GM12873 (cell line): Measurements from ENCODE around the gene TRPM8.

ENCODE experiments used
- TF ChIP-seq, protein P1 (sequence below): IDR thresholded peaks from 2 replicates; pipeline ENCODE4 v1.5.1; 2012; ENCODE audit warnings: low read depth, mild to moderate bottlenecking, moderate library complexity, low read length, control low read depth; ENCODE audit not compliant: insufficient read depth; ENCODE audit errors: missing control alignments

TRPM8 gene

DNA sequence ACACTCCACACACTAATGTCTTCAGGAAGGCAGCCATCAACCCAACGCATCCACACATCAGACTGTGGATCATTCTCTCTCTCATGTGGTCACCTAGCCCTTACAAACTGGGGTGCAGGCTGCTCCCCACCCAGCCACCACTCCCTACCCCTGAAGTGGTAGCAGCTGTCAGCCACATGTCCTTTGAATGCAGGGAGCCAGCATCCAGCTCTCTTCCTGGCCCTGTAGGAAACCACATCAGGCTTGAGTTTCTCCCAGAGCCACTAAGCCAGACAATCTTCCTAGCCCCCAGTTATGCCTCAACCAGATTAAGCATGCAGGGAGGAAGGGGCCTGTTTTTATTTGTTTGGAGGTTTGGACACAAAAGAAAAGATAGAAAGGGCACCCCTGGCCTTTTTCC lies 80.5 kb downstream of the TRPM8 start:
- TF ChIP-seq, protein P1, sequence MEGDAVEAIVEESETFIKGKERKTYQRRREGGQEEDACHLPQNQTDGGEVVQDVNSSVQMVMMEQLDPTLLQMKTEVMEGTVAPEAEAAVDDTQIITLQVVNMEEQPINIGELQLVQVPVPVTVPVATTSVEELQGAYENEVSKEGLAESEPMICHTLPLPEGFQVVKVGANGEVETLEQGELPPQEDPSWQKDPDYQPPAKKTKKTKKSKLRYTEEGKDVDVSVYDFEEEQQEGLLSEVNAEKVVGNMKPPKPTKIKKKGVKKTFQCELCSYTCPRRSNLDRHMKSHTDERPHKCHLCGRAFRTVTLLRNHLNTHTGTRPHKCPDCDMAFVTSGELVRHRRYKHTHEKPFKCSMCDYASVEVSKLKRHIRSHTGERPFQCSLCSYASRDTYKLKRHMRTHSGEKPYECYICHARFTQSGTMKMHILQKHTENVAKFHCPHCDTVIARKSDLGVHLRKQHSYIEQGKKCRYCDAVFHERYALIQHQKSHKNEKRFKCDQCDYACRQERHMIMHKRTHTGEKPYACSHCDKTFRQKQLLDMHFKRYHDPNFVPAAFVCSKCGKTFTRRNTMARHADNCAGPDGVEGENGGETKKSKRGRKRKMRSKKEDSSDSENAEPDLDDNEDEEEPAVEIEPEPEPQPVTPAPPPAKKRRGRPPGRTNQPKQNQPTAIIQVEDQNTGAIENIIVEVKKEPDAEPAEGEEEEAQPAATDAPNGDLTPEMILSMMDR: no peak

DNA sequence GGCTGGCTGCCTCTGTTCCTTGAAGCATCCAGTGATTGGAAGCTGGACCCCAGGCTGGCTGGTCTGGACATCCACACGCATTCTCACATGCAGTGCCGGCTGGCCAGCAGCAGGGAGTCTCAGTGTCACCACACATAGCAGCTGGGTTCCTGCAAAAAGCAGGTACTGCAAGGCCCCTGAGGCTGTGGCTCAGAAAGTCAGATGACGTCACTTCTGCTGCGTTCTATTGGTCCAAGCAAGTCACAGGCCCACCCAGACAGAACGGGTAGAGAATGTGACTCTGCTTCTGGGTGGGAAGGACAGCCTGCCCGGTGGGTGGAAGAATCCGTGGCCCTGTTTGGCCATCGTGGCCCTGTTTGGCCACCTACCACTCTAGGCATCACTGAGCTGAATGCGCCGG lies 82.0 kb downstream of the TRPM8 start:
- TF ChIP-seq, protein P1: no peak

DNA sequence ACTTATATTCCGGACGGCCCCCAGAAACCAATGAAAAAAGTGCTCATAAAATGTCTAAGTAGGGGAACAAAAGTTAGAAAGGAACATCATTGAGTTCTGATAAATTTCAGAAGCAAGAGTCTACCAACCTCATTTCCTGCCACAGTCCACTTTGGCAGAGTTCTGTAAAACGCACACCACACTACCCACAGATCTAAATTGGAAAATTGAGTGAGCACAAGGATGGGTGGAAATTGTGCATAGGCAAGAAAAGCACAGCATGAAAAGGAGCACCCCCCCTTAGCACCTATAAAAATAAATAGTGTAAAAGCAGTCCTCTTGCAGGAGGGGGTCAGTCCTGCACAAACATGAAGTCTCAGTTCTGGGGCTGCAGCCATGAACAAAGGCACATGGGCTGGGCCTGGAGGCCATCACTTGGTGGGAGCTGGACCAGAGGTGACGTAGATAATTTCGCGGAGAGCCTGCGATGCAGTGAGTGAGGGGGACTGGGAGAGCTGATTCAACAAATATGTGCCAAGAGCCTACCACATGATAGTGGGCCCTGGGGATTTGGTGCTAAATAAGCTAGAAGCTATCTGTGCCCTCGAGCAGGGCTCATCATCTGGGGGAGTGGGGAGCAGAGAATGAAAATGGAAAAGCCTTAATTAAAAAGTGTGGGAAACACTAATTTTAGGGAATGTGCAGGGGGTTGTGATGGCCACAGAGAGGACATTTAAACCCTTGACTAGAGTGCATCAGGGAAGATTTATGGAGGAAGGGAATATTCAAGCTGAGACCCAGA lies 84.4 kb downstream of the TRPM8 start:
- TF ChIP-seq, protein P1: no peak

DNA sequence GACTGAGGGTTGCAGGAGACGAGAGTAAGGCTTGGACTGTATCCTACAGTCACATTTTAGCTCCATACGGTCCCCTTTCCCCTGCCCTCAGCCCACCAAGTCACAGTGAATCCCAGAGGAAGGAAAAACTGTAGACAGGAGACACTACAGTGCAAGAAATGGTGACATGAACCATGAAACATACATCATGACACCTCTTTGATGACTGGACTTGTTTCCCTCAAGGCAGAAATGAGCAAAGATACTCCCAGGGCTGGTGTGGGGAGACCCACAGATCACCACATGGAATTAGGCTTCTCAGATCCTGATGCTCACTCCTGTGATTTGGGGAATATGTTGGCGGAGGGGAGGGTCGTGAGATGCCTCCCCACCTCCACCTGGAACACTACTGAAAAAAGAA lies 85.1 kb downstream of the TRPM8 start:
- TF ChIP-seq, protein P1: no peak

DNA sequence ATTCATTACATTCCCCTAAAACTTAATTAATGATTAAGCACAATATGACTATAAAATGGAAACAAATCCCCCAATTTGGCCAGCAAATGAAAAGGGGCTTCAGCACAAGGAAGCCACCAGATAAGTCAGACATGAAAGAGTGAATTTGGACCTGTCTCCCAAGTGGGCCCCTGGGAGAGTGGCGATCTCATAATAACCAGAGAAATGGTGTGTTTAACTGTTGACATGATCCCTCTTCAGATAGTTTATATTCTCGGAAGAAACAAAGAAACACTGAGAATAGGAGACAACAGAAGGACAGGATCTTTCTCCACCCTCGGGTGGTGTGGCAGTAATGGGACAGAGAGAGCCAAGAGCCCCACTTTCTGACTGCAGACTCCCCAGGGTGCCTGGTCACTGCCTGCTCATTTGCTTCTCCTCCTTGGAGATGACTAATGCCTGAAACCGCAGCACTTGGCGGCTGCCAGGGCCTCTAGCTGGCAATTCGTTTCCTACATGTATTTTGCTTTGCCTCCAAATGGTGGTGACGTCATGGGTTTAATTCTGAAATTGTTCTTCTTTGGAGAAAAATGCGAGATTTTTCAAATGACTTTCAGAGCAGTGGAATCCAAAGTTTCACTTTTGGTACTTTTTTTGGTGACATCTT lies 86.9 kb downstream of the TRPM8 start:
- TF ChIP-seq, protein P1: no peak

DNA sequence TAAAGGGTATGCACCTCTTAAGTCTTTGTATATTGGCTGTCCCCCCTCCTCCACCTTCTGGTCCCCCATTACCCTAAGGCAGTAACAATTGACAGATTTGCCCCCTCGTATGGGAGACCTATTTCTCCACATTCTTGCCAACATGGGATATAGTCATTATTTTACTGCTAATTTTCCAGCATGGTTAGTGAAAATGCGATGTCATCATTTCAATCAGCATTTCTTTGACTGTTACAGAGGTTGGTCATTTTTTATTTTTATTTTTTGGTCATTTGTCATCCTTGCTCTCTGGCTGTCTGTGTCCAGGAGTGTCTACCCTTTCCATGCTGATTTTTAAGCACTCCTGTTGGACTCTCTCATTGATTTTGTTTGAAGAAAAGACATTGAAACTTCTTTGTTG lies 88.0 kb downstream of the TRPM8 start:
- TF ChIP-seq, protein P1: no peak

DNA sequence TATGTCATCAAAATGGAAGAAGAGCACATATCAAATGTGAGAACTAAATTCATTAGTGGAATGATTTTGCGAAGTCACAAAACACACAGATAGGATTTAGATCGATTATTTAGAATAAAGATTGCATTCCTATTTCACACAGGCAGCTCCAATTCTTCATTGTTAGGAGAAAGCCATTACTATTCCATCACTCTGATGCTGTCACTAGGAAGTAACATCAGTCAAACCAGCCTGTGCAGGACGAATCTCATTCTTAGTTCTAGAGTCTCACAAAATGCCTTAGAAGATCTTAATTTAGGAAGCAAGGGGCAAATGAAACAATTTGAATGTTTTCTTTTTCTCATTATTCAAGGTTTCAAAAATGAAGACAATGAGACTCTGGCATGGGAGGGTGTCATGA lies 89.3 kb downstream of the TRPM8 start:
- TF ChIP-seq, protein P1: no peak
